Loucy (cell line): ENCODE measurements around the gene MDM4.

Source experiments
- H2AFZ ChIP-seq: fragments of 200-600 bp; sonication (generic); 2 replicates; pipeline ENCODE4 v1.6.0; 2016; ENCODE audit warnings: antibody characterized with exemption, mild to moderate bottlenecking, low read length, moderate library complexity
- H3F3A ChIP-seq: fragments of 200-600 bp; 2 replicates; pipeline ENCODE4 v1.6.0; 2016; ENCODE audit warnings: antibody characterized with exemption, low read depth, mild to moderate bottlenecking
- H3K27me3 ChIP-seq: fragments of 200-600 bp; sonication (generic); 2 replicates; pipeline ENCODE4 v1.6.1; 2014; ENCODE audit warnings: low read length, mild to moderate bottlenecking; ENCODE audit not compliant: insufficient read depth, poor library complexity, severe bottlenecking
- H3K36me3 ChIP-seq: fragments of 200-600 bp; sonication (generic); 2 replicates; pipeline ENCODE4 v1.6.1; 2016; ENCODE audit warnings: low read length; ENCODE audit not compliant: insufficient read depth
- H3K4me1 ChIP-seq: fragments of 200-600 bp; sonication (generic); 2 replicates; pipeline ENCODE4 v1.5.1; 2014; ENCODE audit warnings: low read length, mild to moderate bottlenecking; ENCODE audit not compliant: insufficient read depth, poor library complexity, severe bottlenecking
- H3K4me2 ChIP-seq: fragments of 200-600 bp; sonication (generic); 2 replicates; pipeline ENCODE4 v1.6.0; 2014; ENCODE audit warnings: antibody characterized with exemption, low read length, low read depth, mild to moderate bottlenecking; ENCODE audit not compliant: poor library complexity, severe bottlenecking
- H3K4me3 ChIP-seq: fragments of 200-600 bp; sonication (generic); 2 replicates; pipeline ENCODE4 v1.5.1; 2014; ENCODE audit warnings: low read length, mild to moderate bottlenecking, mixed read lengths; ENCODE audit not compliant: poor library complexity, severe bottlenecking
- H3K79me2 ChIP-seq: fragments of 200-600 bp; sonication (generic); 2 replicates; pipeline ENCODE4 v1.6.1; 2014; ENCODE audit warnings: low read length; ENCODE audit not compliant: insufficient read depth
- H3K9ac ChIP-seq: fragments of 200-600 bp; sonication (generic); 2 replicates; pipeline ENCODE4 v1.6.0; 2014; ENCODE audit warnings: mild to moderate bottlenecking, low read depth, low read length, moderate library complexity; ENCODE audit not compliant: poor library complexity, severe bottlenecking
- H3K9me2 ChIP-seq: fragments of 200-600 bp; sonication (generic); replicated peaks from 2 replicates; pipeline ENCODE4 v1.6.1; 2016; ENCODE audit warnings: low read depth, low read length, mixed read lengths
- H3K9me3 ChIP-seq: fragments of 200-600 bp; sonication (generic); 2 replicates; pipeline ENCODE4 v1.6.1; 2014; ENCODE audit warnings: mild to moderate bottlenecking, antibody characterized with exemption, low read length, low read depth; ENCODE audit not compliant: insufficient read depth
- H4K20me1 ChIP-seq: fragments of 200-600 bp; sonication (generic); 2 replicates; pipeline ENCODE4 v1.6.0; 2014; ENCODE audit warnings: antibody characterized with exemption, low read length, mild to moderate bottlenecking; ENCODE audit not compliant: insufficient read depth, poor library complexity, severe bottlenecking
- EZH2phosphoT487 ChIP-seq: fragments of 200-600 bp; IDR thresholded peaks from 2 replicates; pipeline ENCODE4 v1.6.1; 2018; ENCODE audit warnings: antibody characterized with exemption, mild to moderate bottlenecking, moderate library complexity, borderline replicate concordance
- TF ChIP-seq, protein P1 (sequence below): fragments of 200-600 bp; sonication (generic); conservative IDR thresholded peaks from 2 replicates; pipeline ENCODE4 v1.5.1; 2014; ENCODE audit warnings: mild to moderate bottlenecking, antibody characterized with exemption, low read length

MDM4 gene

DNA sequence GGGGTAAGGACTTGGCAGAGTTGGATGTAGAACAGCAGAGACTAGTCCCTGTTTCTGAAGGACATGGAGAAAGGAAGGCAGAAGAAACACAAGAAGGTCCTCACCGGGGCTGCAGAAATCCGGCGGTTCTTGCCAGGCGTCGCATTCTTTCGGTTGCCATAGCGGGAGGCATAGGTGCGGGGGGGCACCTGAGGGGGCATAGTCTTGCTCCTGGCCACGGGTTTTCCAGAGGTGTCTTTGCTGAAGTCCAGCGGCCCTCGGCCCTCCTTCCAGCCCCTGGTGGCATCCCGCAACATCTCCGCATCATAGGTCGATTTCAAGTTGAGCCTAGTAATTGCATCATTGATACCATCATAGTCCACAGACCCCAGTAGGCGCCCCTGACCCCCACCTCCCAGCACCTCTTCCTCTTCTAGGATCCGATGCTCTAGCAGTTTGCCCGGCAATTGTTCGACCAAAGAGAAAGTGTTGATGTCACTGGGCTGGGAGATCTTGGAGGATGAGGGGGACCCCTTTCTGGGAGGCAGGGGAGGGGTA, 47.4 kb upstream of the MDM4 start:
- H3K9me3 ChIP-seq: no peaks in the 10 kb centered on the region

DNA sequence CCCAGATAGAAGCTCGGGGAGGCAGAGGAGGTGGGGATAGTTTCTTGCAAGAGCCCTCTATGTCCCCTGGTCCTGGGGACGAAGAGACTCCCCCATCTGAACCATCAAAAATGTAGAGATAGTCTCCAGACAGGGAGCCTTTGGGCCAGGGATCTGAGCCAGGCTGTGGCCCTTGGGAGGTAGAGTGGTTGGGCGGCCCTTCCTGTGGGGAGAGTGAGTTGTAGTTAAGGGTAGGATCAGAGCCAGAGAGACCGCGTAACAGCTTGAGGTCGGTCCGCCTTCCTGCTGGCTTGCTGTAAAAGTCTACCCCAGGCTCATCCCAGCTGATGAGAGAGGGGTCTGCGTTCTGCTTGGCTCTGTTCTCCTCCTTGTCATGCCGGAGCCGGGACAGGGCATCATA, 46.9 kb upstream of the MDM4 start:
- no peaks in the 10 kb centered on the region for H3K9me2 ChIP-seq
- H3K4me2 ChIP-seq: no peak overlapping the region
- H3K4me3 ChIP-seq: no peak overlapping the region
- H3K9me3 ChIP-seq: no peaks in the 10 kb centered on the region
- peaks cover 51% of the 10 kb centered on the region; the same call in 1 of the 2 replicates for H3K79me2 ChIP-seq
- H3K27me3 ChIP-seq: no peaks in the 10 kb centered on the region
- H3F3A ChIP-seq: no peaks in the 10 kb centered on the region
- no peak for TF ChIP-seq EZH2phosphoT487
- peaks cover 29% of the 10 kb centered on the region for H3K36me3 ChIP-seq
- no peak overlapping the region for H2AFZ ChIP-seq
- H3K9ac ChIP-seq: no peak overlapping the region
- peaks cover 47% of the 10 kb centered on the region for H3K4me1 ChIP-seq
- H4K20me1 ChIP-seq: no peaks in the 10 kb centered on the region

More for the DNA sequence above, 47.4 kb upstream of the MDM4 start:
- no peaks in the 10 kb centered on the region for H3F3A ChIP-seq
- H3K4me2 ChIP-seq: no peak overlapping the region
- H4K20me1 ChIP-seq: no peaks in the 10 kb centered on the region
- no peak overlapping the region for H2AFZ ChIP-seq
- peaks cover 51% of the 10 kb centered on the region for H3K4me1 ChIP-seq
- H3K4me3 ChIP-seq: no peak overlapping the region
- H3K27me3 ChIP-seq: no peaks in the 10 kb centered on the region
- no peak overlapping the region for H3K9ac ChIP-seq
- TF ChIP-seq, protein P1, sequence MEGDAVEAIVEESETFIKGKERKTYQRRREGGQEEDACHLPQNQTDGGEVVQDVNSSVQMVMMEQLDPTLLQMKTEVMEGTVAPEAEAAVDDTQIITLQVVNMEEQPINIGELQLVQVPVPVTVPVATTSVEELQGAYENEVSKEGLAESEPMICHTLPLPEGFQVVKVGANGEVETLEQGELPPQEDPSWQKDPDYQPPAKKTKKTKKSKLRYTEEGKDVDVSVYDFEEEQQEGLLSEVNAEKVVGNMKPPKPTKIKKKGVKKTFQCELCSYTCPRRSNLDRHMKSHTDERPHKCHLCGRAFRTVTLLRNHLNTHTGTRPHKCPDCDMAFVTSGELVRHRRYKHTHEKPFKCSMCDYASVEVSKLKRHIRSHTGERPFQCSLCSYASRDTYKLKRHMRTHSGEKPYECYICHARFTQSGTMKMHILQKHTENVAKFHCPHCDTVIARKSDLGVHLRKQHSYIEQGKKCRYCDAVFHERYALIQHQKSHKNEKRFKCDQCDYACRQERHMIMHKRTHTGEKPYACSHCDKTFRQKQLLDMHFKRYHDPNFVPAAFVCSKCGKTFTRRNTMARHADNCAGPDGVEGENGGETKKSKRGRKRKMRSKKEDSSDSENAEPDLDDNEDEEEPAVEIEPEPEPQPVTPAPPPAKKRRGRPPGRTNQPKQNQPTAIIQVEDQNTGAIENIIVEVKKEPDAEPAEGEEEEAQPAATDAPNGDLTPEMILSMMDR: no peak
- TF ChIP-seq EZH2phosphoT487: no peak
- peaks cover 47% of the 10 kb centered on the region; the same call in 1 of the 2 replicates for H3K79me2 ChIP-seq
- peaks cover 31% of the 10 kb centered on the region for H3K36me3 ChIP-seq
- H3K9me2 ChIP-seq: no peaks in the 10 kb centered on the region

DNA sequence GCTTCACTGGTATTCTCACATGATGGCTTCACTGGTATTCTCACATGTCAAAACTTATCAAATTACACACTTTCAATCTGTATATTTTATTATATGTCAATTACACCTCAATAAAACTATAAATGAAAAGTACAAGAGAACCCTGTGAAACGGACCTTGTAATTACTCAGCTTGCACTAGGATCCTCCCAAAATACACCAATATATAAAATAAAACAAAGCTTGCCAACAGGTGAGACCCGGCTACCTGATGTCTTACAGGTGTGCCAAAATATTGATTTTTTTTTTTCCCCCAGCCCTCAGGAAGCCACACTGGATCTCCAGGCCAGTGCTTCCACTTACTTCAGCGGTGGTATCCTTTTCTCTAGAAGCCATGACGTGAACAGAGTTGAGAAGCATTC, 44.5 kb upstream of the MDM4 start:
- Histone ChIP-seq H3K79me2 (peaks cover 66% of the 10 kb centered on the region), H3K4me2 (no peak overlapping the region), H3K9me3 (no peaks in the 10 kb centered on the region), H3K36me3 (peaks cover 29% of the 10 kb centered on the region), H3K9ac (no peak overlapping the region), H4K20me1 (peaks cover 8% of the 10 kb centered on the region), H3K27me3 (no peaks in the 10 kb centered on the region), H3K4me1 (peaks cover 37% of the 10 kb centered on the region), H3F3A (no peaks in the 10 kb centered on the region), H2AFZ (no peak overlapping the region), H3K9me2 (no peaks in the 10 kb centered on the region), H3K4me3 (no peak overlapping the region)
- no peak for TF ChIP-seq EZH2phosphoT487
- TF ChIP-seq, protein P1: no peak

DNA sequence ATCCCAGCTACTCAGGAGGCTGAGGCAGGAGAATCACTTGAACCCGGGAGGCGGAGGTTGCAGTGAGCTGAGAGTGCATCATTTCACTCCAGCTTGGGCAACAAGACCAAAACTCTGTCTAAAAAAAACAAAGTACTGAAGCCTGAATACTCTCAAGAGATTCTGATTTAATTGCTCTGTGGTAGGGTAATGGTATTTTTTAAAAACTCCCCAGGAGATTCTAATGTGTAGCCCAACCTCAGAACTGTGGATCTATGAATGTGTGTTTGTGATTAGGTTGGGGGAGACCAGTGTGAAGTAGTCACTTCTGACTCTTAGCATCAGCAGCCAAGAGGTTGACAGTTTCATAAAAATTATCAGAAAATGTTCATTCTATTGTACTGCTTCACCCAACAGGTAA, 43.5 kb upstream of the MDM4 start:
- Histone ChIP-seq H3K9me2 (no peaks in the 10 kb centered on the region), H3K9ac (no peak overlapping the region), H3K9me3 (no peaks in the 10 kb centered on the region), H3K4me1 (peaks cover 39% of the 10 kb centered on the region), H3K27me3 (no peaks in the 10 kb centered on the region), H3K79me2 (peaks cover 76% of the 10 kb centered on the region), H4K20me1 (peaks cover 13% of the 10 kb centered on the region), H2AFZ (no peak overlapping the region), H3K4me3 (no peak overlapping the region), H3F3A (no peaks in the 10 kb centered on the region), H3K4me2 (no peak overlapping the region), H3K36me3 (peaks cover 27% of the 10 kb centered on the region)
- TF ChIP-seq EZH2phosphoT487: no peak
